ENCODE results near the gene BHLHA15. TPM values are rescaled to one million over a fixed set of nuclear protein-coding genes. Genes with fewer than 3 reads are reported as not detected.

The BHLHA15 gene
- total RNA-seq, 1 experiment from 2014 or later, result 5.2 TPM

- H3K27me3 ChIP-seq (ENCODE audit: insufficient read depth, low read length), result no peaks in the 10 kb centered on the region
- no TSS peak for BruUV-seq (replicated peaks)
- DNase-seq (ENCODE audit: low read depth, low spot score) (no peak), ATAC-seq (no peak)
- H3K9me3 ChIP-seq (ENCODE audit: control insufficient read depth in 1 of 2, insufficient read depth in 1 of 2, low read depth in 1 of 2, low read length in 2 of 2), result no peaks in the 10 kb centered on the region
- no peaks in the 10 kb centered on the region for H3K4me1 ChIP-seq (ENCODE audit: control insufficient read depth in 1 of 2, insufficient read depth in 2 of 2, low read length in 2 of 2)
- H3K4me3 ChIP-seq (replicated peaks in 1 of 2; ENCODE audit: low read depth in 1 of 2, low read length in 2 of 2), result no peak overlapping the region
- intact Hi-C loops (cut with micrococcal nuclease), result no loop called here
- H4K20me1 ChIP-seq (ENCODE audit: insufficient read depth), result no peaks in the 10 kb centered on the region
- no peak overlapping the region for H3K9ac ChIP-seq (ENCODE audit: low read length)
- no peaks in the 10 kb centered on the region; a peak in 1 of 4 replicates for H3K36me3 ChIP-seq (ENCODE audit: control insufficient read depth in 1 of 2, insufficient read depth in 2 of 2, low read length in 2 of 2)
- H2AFZ ChIP-seq (ENCODE audit: low read depth, low read length, poor library complexity, severe bottlenecking), result no peak overlapping the region
- H3K9me2 ChIP-seq (ENCODE audit: insufficient read depth), result no peaks in the 10 kb centered on the region
- no peak overlapping the region for H3K4me2 ChIP-seq (ENCODE audit: low read length)
- H3K79me2 ChIP-seq (ENCODE audit: insufficient read depth, low read length), result no peaks in the 10 kb centered on the region
- H3K27ac ChIP-seq (ENCODE audit: low read depth, low read length), result no peak overlapping the region
- ChIA-PET RAD21 (ENCODE audit: low non-redundant PET in 1 of 2, low total read pairs in 2 of 2, uncharacterized antibody in 2 of 2, unreplicated experiment in 2 of 2) (no interaction called here), POLR2A (no interaction called here), CTCF (no interaction called here)
- no peak for TF ChIP-seq SIN3A (IDR thresholded peaks at IDR 0.05; ENCODE audit: low read depth)
- TF ChIP-seq, protein P1, sequence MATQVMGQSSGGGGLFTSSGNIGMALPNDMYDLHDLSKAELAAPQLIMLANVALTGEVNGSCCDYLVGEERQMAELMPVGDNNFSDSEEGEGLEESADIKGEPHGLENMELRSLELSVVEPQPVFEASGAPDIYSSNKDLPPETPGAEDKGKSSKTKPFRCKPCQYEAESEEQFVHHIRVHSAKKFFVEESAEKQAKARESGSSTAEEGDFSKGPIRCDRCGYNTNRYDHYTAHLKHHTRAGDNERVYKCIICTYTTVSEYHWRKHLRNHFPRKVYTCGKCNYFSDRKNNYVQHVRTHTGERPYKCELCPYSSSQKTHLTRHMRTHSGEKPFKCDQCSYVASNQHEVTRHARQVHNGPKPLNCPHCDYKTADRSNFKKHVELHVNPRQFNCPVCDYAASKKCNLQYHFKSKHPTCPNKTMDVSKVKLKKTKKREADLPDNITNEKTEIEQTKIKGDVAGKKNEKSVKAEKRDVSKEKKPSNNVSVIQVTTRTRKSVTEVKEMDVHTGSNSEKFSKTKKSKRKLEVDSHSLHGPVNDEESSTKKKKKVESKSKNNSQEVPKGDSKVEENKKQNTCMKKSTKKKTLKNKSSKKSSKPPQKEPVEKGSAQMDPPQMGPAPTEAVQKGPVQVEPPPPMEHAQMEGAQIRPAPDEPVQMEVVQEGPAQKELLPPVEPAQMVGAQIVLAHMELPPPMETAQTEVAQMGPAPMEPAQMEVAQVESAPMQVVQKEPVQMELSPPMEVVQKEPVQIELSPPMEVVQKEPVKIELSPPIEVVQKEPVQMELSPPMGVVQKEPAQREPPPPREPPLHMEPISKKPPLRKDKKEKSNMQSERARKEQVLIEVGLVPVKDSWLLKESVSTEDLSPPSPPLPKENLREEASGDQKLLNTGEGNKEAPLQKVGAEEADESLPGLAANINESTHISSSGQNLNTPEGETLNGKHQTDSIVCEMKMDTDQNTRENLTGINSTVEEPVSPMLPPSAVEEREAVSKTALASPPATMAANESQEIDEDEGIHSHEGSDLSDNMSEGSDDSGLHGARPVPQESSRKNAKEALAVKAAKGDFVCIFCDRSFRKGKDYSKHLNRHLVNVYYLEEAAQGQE (IDR thresholded peaks at IDR 0.05; ENCODE audit: low read depth), result no peak
Observed at GRCh38 chr7:98238976-98239375, 27.7 kb downstream of the BHLHA15 start.

DNA sequence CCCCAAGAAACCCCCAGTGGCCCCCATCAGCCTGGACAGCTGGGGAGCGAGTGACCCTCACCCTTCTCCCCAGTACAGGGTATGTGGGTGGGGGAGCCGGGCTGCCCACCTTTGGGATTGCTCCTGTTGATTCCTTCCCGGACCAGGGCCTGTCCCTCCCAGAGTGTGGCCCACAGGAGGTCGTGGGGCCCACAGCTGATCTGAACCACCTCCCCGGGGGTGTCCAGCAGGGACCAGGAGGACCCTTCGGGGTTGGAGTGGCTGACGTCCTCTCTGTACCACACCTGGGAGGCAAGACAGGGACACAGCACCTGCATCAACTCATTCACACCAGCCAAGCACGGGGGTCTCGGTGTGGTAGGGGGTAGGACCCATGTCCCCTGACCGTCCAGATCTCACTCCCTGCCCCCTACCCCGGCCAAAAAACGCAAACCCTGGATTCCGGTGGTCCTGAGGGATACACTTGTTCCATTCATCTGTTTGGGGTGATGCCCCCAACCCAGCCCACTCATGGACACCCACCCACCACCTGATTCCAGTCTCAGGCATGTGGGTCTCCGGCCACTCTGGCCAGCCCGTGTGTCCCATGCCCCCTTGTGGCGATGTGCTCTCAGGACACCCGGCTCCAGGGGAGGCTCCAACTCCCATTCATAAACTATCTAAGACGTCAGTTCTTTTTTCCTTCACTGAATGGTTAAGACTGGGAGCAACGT, 29.9 kb downstream of the BHLHA15 start:
- peak; percentile 68 for ATAC-seq
- CTCF ChIA-PET, result no interaction called here
- TF ChIP-seq ZNF274 (IDR thresholded peaks at IDR 0.05; ENCODE audit: low read depth, low read length) (no peak), RAD21 (IDR thresholded peaks at IDR 0.05; ENCODE audit: low read depth) (peak; percentile 78), CTCF (IDR thresholded peaks at IDR 0.05 in 2 of 3, conservative IDR thresholded peaks at IDR 0.05 in 1 of 3; ENCODE audit: borderline replicate concordance in 1 of 3, insufficient read depth in 1 of 3, low read depth in 2 of 3, low read length in 2 of 3) (peak; percentile 64 to 90 (median 87); a peak in 5 of 6 replicates), SRF (IDR thresholded peaks at IDR 0.05; ENCODE audit: low read depth) (no peak), ZFX (IDR thresholded peaks at IDR 0.05) (no peak), CEBPB (IDR thresholded peaks at IDR 0.05; ENCODE audit: low read depth) (no peak), CBX3 (IDR thresholded peaks at IDR 0.05; ENCODE audit: low read depth) (no peak), ELF1 (IDR thresholded peaks at IDR 0.05; ENCODE audit: borderline replicate concordance, low read depth) (no peak)
- TF ChIP-seq, protein P1 (IDR thresholded peaks at IDR 0.05; ENCODE audit: low read depth), result no peak

More for the DNA sequence above, 29.9 kb downstream of the BHLHA15 start:
- DNase-seq (ENCODE audit: low read depth, low spot score), result peak; percentile 18
- ChIA-PET POLR2A (no interaction called here), RAD21 (ENCODE audit: low non-redundant PET in 1 of 2, low total read pairs in 2 of 2, uncharacterized antibody in 2 of 2, unreplicated experiment in 2 of 2) (no interaction called here)
- Histone ChIP-seq H3K9me2 (ENCODE audit: insufficient read depth) (no peaks in the 10 kb centered on the region), H3K79me2 (ENCODE audit: insufficient read depth, low read length) (no peaks in the 10 kb centered on the region), H3K36me3 (ENCODE audit: control insufficient read depth in 1 of 2, insufficient read depth in 2 of 2, low read length in 2 of 2) (no peaks in the 10 kb centered on the region; a peak in 1 of 4 replicates), H3K4me3 (replicated peaks in 1 of 2; ENCODE audit: low read depth in 1 of 2, low read length in 2 of 2) (no peak overlapping the region), H3K9me3 (ENCODE audit: control insufficient read depth in 1 of 2, insufficient read depth in 1 of 2, low read depth in 1 of 2, low read length in 2 of 2) (no peaks in the 10 kb centered on the region), H3K4me1 (ENCODE audit: control insufficient read depth in 1 of 2, insufficient read depth in 2 of 2, low read length in 2 of 2) (peaks cover 7 to 13% of the 10 kb centered on the region in 2 experiments), H3K27ac (ENCODE audit: low read depth, low read length) (no peak overlapping the region), H3K27me3 (ENCODE audit: insufficient read depth, low read length) (no peaks in the 10 kb centered on the region), H3K9ac (ENCODE audit: low read length) (no peak overlapping the region), H4K20me1 (ENCODE audit: insufficient read depth) (no peaks in the 10 kb centered on the region), H2AFZ (ENCODE audit: low read depth, low read length, poor library complexity, severe bottlenecking) (no peak overlapping the region), H3K4me2 (ENCODE audit: low read length) (no peak overlapping the region)
- intact Hi-C loops (cut with micrococcal nuclease), result loop anchor here (1.0 kb wide), 1 partner anchor 220 kb away; no protein-coding TSS in a partner anchor
- no TSS peak for BruUV-seq (replicated peaks)
